ENCODE measurements around the gene RCBTB2. TPM values are rescaled to one million over a fixed set of nuclear protein-coding genes. Genes with fewer than 3 reads are reported as not detected.

RCBTB2 gene
- total and polyA plus RNA-seq, 4 donors, result 4.1 to 9.0 (median 5.4) TPM

DNA sequence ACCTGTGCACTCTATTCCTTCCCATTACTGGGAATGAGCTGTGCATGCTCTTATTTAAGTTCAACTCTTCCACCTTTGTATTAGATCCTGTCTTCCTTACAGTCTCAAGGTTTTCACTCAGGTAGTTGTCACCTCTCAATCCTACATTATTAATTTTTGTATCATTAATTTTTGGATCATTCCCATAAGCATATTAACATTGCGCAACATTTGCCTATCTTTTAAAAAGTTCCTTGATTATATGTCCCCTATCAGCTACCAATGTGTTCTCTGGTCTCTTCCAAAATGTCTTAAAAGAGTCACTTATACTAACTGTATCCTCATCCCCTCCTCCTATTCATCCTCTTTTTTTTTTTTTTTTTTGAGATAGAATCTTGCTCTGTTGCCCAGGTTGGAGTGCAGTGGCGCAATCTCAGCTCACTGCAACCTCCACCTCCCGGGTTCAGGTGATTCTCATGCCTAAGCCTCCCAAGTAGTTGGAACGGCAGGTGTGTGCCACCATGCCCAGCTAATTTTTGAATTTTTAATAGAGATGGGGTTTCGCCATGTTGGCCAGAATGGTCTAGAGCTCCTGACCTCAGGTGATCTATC, 2.1 kb upstream of the RCBTB2 start:
- Histone ChIP-seq H3K27me3 (ENCODE audit: control insufficient read depth in 4 of 4, insufficient read depth in 4 of 4, low read length in 3 of 4) (no peaks in the 10 kb centered on the region), H3K36me3 (ENCODE audit: control insufficient read depth in 4 of 4, insufficient read depth in 3 of 4, low read depth in 1 of 4, low read length in 3 of 4) (no peaks in the 10 kb centered on the region), H3K27ac (ENCODE audit: low read depth in 1 of 2, low read length in 2 of 2) (no peak overlapping the region), H3K4me1 (ENCODE audit: control insufficient read depth in 4 of 4, insufficient read depth in 4 of 4, low read length in 3 of 4) (peaks cover 0 to 13% (median 2%) of the 10 kb centered on the region in 4 donors), H3K4me3 (ENCODE audit: low read depth in 1 of 3, low read length in 3 of 3) (no peak overlapping the region), H3K9ac (ENCODE audit: low read depth in 1 of 2, low read length in 2 of 2) (no peak overlapping the region), H3K9me3 (ENCODE audit: control insufficient read depth in 4 of 4, low read length in 3 of 4) (no peaks in the 10 kb centered on the region)
- TF ChIP-seq, protein P1, sequence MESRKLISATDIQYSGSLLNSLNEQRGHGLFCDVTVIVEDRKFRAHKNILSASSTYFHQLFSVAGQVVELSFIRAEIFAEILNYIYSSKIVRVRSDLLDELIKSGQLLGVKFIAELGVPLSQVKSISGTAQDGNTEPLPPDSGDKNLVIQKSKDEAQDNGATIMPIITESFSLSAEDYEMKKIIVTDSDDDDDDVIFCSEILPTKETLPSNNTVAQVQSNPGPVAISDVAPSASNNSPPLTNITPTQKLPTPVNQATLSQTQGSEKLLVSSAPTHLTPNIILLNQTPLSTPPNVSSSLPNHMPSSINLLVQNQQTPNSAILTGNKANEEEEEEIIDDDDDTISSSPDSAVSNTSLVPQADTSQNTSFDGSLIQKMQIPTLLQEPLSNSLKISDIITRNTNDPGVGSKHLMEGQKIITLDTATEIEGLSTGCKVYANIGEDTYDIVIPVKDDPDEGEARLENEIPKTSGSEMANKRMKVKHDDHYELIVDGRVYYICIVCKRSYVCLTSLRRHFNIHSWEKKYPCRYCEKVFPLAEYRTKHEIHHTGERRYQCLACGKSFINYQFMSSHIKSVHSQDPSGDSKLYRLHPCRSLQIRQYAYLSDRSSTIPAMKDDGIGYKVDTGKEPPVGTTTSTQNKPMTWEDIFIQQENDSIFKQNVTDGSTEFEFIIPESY (IDR thresholded peaks at IDR 0.05), result no peak
- TF ChIP-seq SP1 (IDR thresholded peaks at IDR 0.05), result no peak
- TF ChIP-seq, protein P2, sequence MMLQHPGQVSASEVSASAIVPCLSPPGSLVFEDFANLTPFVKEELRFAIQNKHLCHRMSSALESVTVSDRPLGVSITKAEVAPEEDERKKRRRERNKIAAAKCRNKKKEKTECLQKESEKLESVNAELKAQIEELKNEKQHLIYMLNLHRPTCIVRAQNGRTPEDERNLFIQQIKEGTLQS (IDR thresholded peaks at IDR 0.05), result no peak
- TF ChIP-seq HNF4A (conservative IDR thresholded peaks at IDR 0.05), result no peak
- TF ChIP-seq, protein P3, sequence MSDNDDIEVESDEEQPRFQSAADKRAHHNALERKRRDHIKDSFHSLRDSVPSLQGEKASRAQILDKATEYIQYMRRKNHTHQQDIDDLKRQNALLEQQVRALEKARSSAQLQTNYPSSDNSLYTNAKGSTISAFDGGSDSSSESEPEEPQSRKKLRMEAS (IDR thresholded peaks at IDR 0.05), result no peak
- TF ChIP-seq, protein P4, sequence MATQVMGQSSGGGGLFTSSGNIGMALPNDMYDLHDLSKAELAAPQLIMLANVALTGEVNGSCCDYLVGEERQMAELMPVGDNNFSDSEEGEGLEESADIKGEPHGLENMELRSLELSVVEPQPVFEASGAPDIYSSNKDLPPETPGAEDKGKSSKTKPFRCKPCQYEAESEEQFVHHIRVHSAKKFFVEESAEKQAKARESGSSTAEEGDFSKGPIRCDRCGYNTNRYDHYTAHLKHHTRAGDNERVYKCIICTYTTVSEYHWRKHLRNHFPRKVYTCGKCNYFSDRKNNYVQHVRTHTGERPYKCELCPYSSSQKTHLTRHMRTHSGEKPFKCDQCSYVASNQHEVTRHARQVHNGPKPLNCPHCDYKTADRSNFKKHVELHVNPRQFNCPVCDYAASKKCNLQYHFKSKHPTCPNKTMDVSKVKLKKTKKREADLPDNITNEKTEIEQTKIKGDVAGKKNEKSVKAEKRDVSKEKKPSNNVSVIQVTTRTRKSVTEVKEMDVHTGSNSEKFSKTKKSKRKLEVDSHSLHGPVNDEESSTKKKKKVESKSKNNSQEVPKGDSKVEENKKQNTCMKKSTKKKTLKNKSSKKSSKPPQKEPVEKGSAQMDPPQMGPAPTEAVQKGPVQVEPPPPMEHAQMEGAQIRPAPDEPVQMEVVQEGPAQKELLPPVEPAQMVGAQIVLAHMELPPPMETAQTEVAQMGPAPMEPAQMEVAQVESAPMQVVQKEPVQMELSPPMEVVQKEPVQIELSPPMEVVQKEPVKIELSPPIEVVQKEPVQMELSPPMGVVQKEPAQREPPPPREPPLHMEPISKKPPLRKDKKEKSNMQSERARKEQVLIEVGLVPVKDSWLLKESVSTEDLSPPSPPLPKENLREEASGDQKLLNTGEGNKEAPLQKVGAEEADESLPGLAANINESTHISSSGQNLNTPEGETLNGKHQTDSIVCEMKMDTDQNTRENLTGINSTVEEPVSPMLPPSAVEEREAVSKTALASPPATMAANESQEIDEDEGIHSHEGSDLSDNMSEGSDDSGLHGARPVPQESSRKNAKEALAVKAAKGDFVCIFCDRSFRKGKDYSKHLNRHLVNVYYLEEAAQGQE (IDR thresholded peaks at IDR 0.05), result no peak
- DNase-seq (ENCODE audit: low spot score), result no peak
- 98% methylated on average over 5 of the region's 5 CpGs for WGBS

DNA sequence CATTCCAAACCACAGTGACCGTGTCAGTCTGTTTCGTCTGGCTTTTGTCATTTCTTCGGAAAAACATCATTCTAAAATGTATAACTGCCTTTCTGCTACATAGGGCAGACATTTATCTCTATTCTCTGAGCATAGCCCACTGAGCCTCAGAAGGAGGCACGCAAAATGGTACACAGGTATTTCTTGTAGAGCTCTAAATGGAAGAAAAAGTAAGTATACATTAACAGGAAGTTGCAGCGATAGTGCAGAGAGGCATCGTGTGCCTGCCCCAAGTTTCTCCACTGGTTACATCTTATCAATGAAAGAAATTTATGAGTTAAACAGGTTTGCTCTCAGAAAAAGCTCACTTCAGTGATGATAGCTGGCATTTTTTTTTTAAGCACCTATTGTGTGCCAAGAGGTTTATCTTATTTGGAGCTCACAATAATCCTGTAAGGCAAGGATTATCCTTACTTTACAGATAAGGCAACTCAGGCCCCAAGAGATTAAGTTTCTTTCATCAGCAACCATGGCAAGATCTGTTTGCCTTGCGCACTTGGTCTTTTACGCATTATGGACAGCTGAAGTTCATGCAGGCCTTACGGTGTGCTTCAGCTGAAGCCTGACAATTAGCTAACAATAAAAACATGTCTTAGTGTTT, 1.2 kb upstream of the RCBTB2 start:
- Histone ChIP-seq H3K9ac (ENCODE audit: low read depth in 1 of 2, low read length in 2 of 2) (no peak overlapping the region), H3K36me3 (ENCODE audit: control insufficient read depth in 4 of 4, insufficient read depth in 3 of 4, low read depth in 1 of 4, low read length in 3 of 4) (no peaks in the 10 kb centered on the region), H3K27ac (ENCODE audit: low read depth in 1 of 2, low read length in 2 of 2) (peak overlapping the region in 1 of 2 donors; percentile 98), H3K9me3 (ENCODE audit: control insufficient read depth in 4 of 4, low read length in 3 of 4) (no peaks in the 10 kb centered on the region), H3K4me1 (ENCODE audit: control insufficient read depth in 4 of 4, insufficient read depth in 4 of 4, low read length in 3 of 4) (peaks cover 0 to 13% (median 2%) of the 10 kb centered on the region in 4 donors), H3K4me3 (ENCODE audit: low read depth in 1 of 3, low read length in 3 of 3) (no peak overlapping the region), H3K27me3 (ENCODE audit: control insufficient read depth in 4 of 4, insufficient read depth in 4 of 4, low read length in 3 of 4) (no peaks in the 10 kb centered on the region)
- no peak for DNase-seq (ENCODE audit: low spot score)
- 88% methylated on average over 9 of the region's 9 CpGs for WGBS
- TF ChIP-seq JUND (IDR thresholded peaks at IDR 0.05), result no peak

DNA sequence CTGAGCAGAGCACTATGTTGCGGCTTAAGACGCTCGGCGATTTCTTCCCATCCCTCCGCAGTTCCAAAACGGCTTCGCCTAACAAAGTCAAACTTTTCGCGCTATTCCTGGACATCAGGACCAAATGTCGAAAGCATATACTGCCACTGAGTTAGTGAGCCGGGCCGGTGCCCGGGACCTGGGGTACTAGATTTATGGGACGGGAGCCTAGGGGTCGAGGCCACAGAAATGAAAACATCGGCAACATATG, 699 bp downstream of the RCBTB2 start:
- no peaks in the 10 kb centered on the region for H3K36me3 ChIP-seq (ENCODE audit: control insufficient read depth in 4 of 4, insufficient read depth in 3 of 4, low read depth in 1 of 4, low read length in 3 of 4)
- H3K9ac ChIP-seq (ENCODE audit: low read depth in 1 of 2, low read length in 2 of 2), result peak overlapping the region; percentile 97 to 99
- H3K27ac ChIP-seq (ENCODE audit: low read depth in 1 of 2, low read length in 2 of 2), result peak overlapping the region; percentile 87 to 98
- no peak for DNase-seq (ENCODE audit: low spot score)
- H3K9me3 ChIP-seq (ENCODE audit: control insufficient read depth in 4 of 4, low read length in 3 of 4), result no peaks in the 10 kb centered on the region
- peak overlapping the region; percentile 70 to 92 (median 87) for H3K4me3 ChIP-seq (ENCODE audit: low read depth in 1 of 3, low read length in 3 of 3)
- 3% methylated on average over 16 of the region's 16 CpGs for WGBS
- peak; percentile 68 for TF ChIP-seq YY1 (IDR thresholded peaks at IDR 0.05)
- TF ChIP-seq RAD21 (IDR thresholded peaks at IDR 0.05), result peak in 1 of 2 donors; percentile 17
- TF ChIP-seq, protein P1 (IDR thresholded peaks at IDR 0.05), result no peak
- TF ChIP-seq GABPA (IDR thresholded peaks at IDR 0.05 in 1 of 2, conservative IDR thresholded peaks at IDR 0.05 in 1 of 2), result no peak
- H3K4me1 ChIP-seq (ENCODE audit: control insufficient read depth in 4 of 4, insufficient read depth in 4 of 4, low read length in 3 of 4), result peaks cover 1 to 22% (median 4%) of the 10 kb centered on the region in 4 donors
- no peaks in the 10 kb centered on the region for H3K27me3 ChIP-seq (ENCODE audit: control insufficient read depth in 4 of 4, insufficient read depth in 4 of 4, low read length in 3 of 4)
